Measurements from ENCODE around the gene SLC10A4.

Gene SLC10A4

DNA sequence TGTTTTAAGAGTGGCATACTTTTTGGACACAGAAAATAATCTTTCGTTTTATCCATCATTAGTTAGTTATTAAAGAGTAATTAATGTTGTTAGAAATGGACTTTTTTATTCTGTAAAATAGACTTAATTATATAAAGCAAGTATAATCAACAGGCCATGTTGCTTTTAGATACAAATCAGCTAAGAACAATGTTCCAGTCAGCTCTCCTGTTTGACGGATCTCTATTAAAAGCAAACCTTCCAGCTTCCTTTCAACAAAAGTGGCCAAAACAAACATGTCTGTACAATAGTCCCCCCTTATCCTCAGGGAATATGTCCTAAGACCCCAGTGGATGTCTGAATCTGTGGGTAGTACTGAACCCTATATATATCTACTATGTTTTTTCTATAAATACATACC lies 4.9 kb upstream of the SLC10A4 start:
- Histone ChIP-seq H3K27me3 (replicated peaks; ENCODE audit: insufficient read depth, low read length) (no peaks in the 10 kb centered on the region), H3K4me1 (ENCODE audit: low read length) (no peaks in the 10 kb centered on the region)

GRCh38 chr4:48481581-48481980 lies 1.6 kb upstream of the SLC10A4 start:
- Histone ChIP-seq H3K27ac (ENCODE audit: low read length) (no peak overlapping the region), H2AFZ (ENCODE audit: low read length) (no peak overlapping the region), H3K9ac (ENCODE audit: low read length) (no peak overlapping the region), H3K79me2 (ENCODE audit: low read length) (no peaks in the 10 kb centered on the region), H3K4me2 (ENCODE audit: low read depth, low read length) (no peak overlapping the region), H3K36me3 (replicated peaks; ENCODE audit: insufficient read depth, low read length) (no peaks in the 10 kb centered on the region), H3K27me3 (replicated peaks; ENCODE audit: insufficient read depth, low read length) (no peaks in the 10 kb centered on the region), H3F3A (ENCODE audit: insufficient read depth, low read length) (no peaks in the 10 kb centered on the region), H3K9me3 (replicated peaks; ENCODE audit: insufficient read depth, low read length) (no peaks in the 10 kb centered on the region), H3K9me2 (replicated peaks; ENCODE audit: insufficient read depth, low read length) (no peaks in the 10 kb centered on the region), H3K4me3 (ENCODE audit: low read length) (no peak overlapping the region), H3K4me1 (ENCODE audit: low read length) (no peaks in the 10 kb centered on the region), H4K20me1 (ENCODE audit: insufficient read depth, low read length) (no peaks in the 10 kb centered on the region)
- TF ChIP-seq EZH2 (optimal IDR thresholded peaks at IDR 0.05; ENCODE audit: low read depth, low read length), result no peak
- DNase-seq, result no peak

More for the DNA sequence above, 4.9 kb upstream of the SLC10A4 start:
- H4K20me1 ChIP-seq (ENCODE audit: insufficient read depth, low read length), result no peaks in the 10 kb centered on the region
- H3K9ac ChIP-seq (ENCODE audit: low read length), result no peak overlapping the region
- no peaks in the 10 kb centered on the region for H3F3A ChIP-seq (ENCODE audit: insufficient read depth, low read length)
- no peaks in the 10 kb centered on the region for H3K79me2 ChIP-seq (ENCODE audit: low read length)
- no peak for DNase-seq
- no peaks in the 10 kb centered on the region for H3K36me3 ChIP-seq (replicated peaks; ENCODE audit: insufficient read depth, low read length)
- no peak overlapping the region for H2AFZ ChIP-seq (ENCODE audit: low read length)
- H3K4me2 ChIP-seq (ENCODE audit: low read depth, low read length), result no peak overlapping the region
- no peak overlapping the region for H3K27ac ChIP-seq (ENCODE audit: low read length)
- H3K9me2 ChIP-seq (replicated peaks; ENCODE audit: insufficient read depth, low read length), result no peaks in the 10 kb centered on the region
- no peaks in the 10 kb centered on the region for H3K9me3 ChIP-seq (replicated peaks; ENCODE audit: insufficient read depth, low read length)
- TF ChIP-seq EZH2 (optimal IDR thresholded peaks at IDR 0.05; ENCODE audit: low read depth, low read length), result no peak
- no peak for TF ChIP-seq EZH2phosphoT487 (IDR thresholded peaks at IDR 0.05; ENCODE audit: low read length)
- TF ChIP-seq, protein P1, sequence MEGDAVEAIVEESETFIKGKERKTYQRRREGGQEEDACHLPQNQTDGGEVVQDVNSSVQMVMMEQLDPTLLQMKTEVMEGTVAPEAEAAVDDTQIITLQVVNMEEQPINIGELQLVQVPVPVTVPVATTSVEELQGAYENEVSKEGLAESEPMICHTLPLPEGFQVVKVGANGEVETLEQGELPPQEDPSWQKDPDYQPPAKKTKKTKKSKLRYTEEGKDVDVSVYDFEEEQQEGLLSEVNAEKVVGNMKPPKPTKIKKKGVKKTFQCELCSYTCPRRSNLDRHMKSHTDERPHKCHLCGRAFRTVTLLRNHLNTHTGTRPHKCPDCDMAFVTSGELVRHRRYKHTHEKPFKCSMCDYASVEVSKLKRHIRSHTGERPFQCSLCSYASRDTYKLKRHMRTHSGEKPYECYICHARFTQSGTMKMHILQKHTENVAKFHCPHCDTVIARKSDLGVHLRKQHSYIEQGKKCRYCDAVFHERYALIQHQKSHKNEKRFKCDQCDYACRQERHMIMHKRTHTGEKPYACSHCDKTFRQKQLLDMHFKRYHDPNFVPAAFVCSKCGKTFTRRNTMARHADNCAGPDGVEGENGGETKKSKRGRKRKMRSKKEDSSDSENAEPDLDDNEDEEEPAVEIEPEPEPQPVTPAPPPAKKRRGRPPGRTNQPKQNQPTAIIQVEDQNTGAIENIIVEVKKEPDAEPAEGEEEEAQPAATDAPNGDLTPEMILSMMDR (IDR thresholded peaks at IDR 0.05; ENCODE audit: low read length), result no peak
- no peak overlapping the region for H3K4me3 ChIP-seq (ENCODE audit: low read length)

GRCh38 chr4:48483777-48484493 lies 792 bp downstream of the SLC10A4 start:
- Histone ChIP-seq H3K27ac (ENCODE audit: low read length) (no peak overlapping the region), H2AFZ (ENCODE audit: low read length) (no peak overlapping the region), H3K9me2 (replicated peaks; ENCODE audit: insufficient read depth, low read length) (no peaks in the 10 kb centered on the region), H3K36me3 (replicated peaks; ENCODE audit: insufficient read depth, low read length) (no peaks in the 10 kb centered on the region), H3F3A (ENCODE audit: insufficient read depth, low read length) (no peaks in the 10 kb centered on the region), H3K4me1 (ENCODE audit: low read length) (no peaks in the 10 kb centered on the region), H3K9me3 (replicated peaks; ENCODE audit: insufficient read depth, low read length) (no peaks in the 10 kb centered on the region), H4K20me1 (ENCODE audit: insufficient read depth, low read length) (no peaks in the 10 kb centered on the region), H3K4me2 (ENCODE audit: low read depth, low read length) (no peak overlapping the region), H3K27me3 (replicated peaks; ENCODE audit: insufficient read depth, low read length) (no peaks in the 10 kb centered on the region), H3K9ac (ENCODE audit: low read length) (no peak overlapping the region), H3K79me2 (ENCODE audit: low read length) (no peaks in the 10 kb centered on the region), H3K4me3 (ENCODE audit: low read length) (no peak overlapping the region)
- TF ChIP-seq, protein P1 (IDR thresholded peaks at IDR 0.05; ENCODE audit: low read length), result no peak
- TF ChIP-seq EZH2phosphoT487 (IDR thresholded peaks at IDR 0.05; ENCODE audit: low read length) (no peak), EZH2 (optimal IDR thresholded peaks at IDR 0.05; ENCODE audit: low read depth, low read length) (no peak)
- DNase-seq, result no peak

DNA sequence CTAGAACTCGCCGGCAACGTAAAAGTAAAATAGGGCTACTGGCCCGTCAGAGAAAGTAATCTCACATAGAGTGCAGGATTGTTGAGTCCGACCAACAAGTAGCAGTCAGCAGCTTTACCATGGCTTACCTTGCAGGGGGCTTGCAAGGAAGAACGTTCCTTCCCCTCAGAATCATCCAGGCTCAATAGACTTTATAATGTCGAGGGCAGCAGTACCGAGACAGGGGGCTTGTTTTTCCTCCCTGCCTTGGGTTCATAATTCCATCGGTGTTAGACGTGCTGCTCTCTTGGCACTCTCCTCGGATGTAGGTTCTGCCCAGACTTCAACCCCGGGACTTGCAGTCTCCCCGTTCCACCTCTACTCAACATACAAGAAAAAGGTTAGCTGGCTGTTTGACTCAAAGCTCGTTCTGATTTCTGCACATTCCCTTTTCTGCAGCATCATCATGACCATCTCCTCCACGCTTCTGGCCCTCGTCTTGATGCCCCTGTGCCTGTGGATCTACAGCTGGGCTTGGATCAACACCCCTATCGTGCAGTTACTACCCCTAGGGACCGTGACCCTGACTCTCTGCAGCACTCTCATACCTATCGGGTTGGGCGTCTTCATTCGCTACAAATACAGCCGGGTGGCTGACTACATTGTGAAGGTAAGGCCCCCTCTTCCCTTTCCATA lies 1.5 kb downstream of the SLC10A4 start:
- Histone ChIP-seq H3K4me2 (ENCODE audit: low read depth, low read length) (no peak overlapping the region), H3K27ac (ENCODE audit: low read length) (no peak overlapping the region), H3F3A (ENCODE audit: insufficient read depth, low read length) (no peaks in the 10 kb centered on the region), H3K36me3 (replicated peaks; ENCODE audit: insufficient read depth, low read length) (no peaks in the 10 kb centered on the region), H4K20me1 (ENCODE audit: insufficient read depth, low read length) (no peaks in the 10 kb centered on the region), H3K4me1 (ENCODE audit: low read length) (no peaks in the 10 kb centered on the region), H3K9me2 (replicated peaks; ENCODE audit: insufficient read depth, low read length) (no peaks in the 10 kb centered on the region), H3K9me3 (replicated peaks; ENCODE audit: insufficient read depth, low read length) (no peaks in the 10 kb centered on the region), H3K27me3 (replicated peaks; ENCODE audit: insufficient read depth, low read length) (no peaks in the 10 kb centered on the region), H2AFZ (ENCODE audit: low read length) (no peak overlapping the region), H3K4me3 (ENCODE audit: low read length) (no peak overlapping the region), H3K9ac (ENCODE audit: low read length) (no peak overlapping the region), H3K79me2 (ENCODE audit: low read length) (no peaks in the 10 kb centered on the region)
- no peak for TF ChIP-seq EZH2 (optimal IDR thresholded peaks at IDR 0.05; ENCODE audit: low read depth, low read length)
- TF ChIP-seq, protein P1 (IDR thresholded peaks at IDR 0.05; ENCODE audit: low read length), result no peak
- no peak for TF ChIP-seq EZH2phosphoT487 (IDR thresholded peaks at IDR 0.05; ENCODE audit: low read length)
- no peak for DNase-seq
